Stimulated activated CD8-positive, alpha-beta memory T cell treated with anti-CD3 and anti-CD28 coated beads, Interleukin-12 subunit alpha, Interleukin-12 subunit beta, amount 100 ng/mL, for 24 hours (primary cell): ENCODE results near the gene FOXI2.

Experiments
- DNase-seq: peaks from one replicate; pipeline ENCODE4 v3.0.0-alpha.2; 2020; ENCODE audit errors: extremely low read depth

FOXI2 gene

GRCh38 chr10:127736915-127737562 lies at the start of gene FOXI2:
Gene FOXI2, plus strand, starts transcription at chr10:127737185. Its CDS starts 89 bp downstream, at chr10:127737274.
- DNase-seq = no peak

GRCh38 chr10:127687548-127687947 lies 49.4 kb upstream of the FOXI2 start:
- DNase-seq = no peak

- no peak for DNase-seq
These were observed 46.7 kb upstream of the FOXI2 start for GRCh38 chr10:127690176-127690835.

GRCh38 chr10:127694580-127695193 lies 42.3 kb upstream of the FOXI2 start:
- DNase-seq = no peak

GRCh38 chr10:127695431-127695830 lies 41.6 kb upstream of the FOXI2 start:
- DNase-seq = no peak

GRCh38 chr10:127698886-127699285 lies 38.1 kb upstream of the FOXI2 start:
- DNase-seq = no peak

GRCh38 chr10:127699311-127699710 lies 37.7 kb upstream of the FOXI2 start:
- no peak for DNase-seq

- DNase-seq = no peak
These were observed 34.7 kb upstream of the FOXI2 start for GRCh38 chr10:127702271-127702670.

GRCh38 chr10:127715249-127715648 lies 21.7 kb upstream of the FOXI2 start:
- DNase-seq = no peak

GRCh38 chr10:127715782-127716378 lies 21.1 kb upstream of the FOXI2 start:
- DNase-seq = no peak

- DNase-seq = no peak
These were observed 16.8 kb upstream of the FOXI2 start for GRCh38 chr10:127720142-127720541.

- DNase-seq = no peak
These were observed 16.1 kb upstream of the FOXI2 start for GRCh38 chr10:127720903-127721302.

GRCh38 chr10:127734753-127735152 lies 2.2 kb upstream of the FOXI2 start:
- DNase-seq = no peak

- DNase-seq = no peak
These were observed 1.8 kb upstream of the FOXI2 start for GRCh38 chr10:127735156-127735555.

- no peak for DNase-seq
These were observed 1.2 kb upstream of the FOXI2 start for GRCh38 chr10:127735723-127736221.

- DNase-seq = no peak
These were observed 617 bp upstream of the FOXI2 start for GRCh38 chr10:127736222-127736914.

- DNase-seq = no peak
These were observed 852 bp downstream of the FOXI2 start for GRCh38 chr10:127737563-127738511.

- DNase-seq = no peak
These were observed 1.8 kb downstream of the FOXI2 start for GRCh38 chr10:127738512-127739424.

- no peak for DNase-seq
These were observed 2.9 kb downstream of the FOXI2 start for GRCh38 chr10:127739908-127740307.

- DNase-seq = no peak
These were observed 3.6 kb downstream of the FOXI2 start for GRCh38 chr10:127740596-127740995.
